HCT116 (cell line): ENCODE measurements around the gene SLC34A3. TPM values are rescaled to one million over a fixed set of nuclear protein-coding genes. Genes with fewer than 3 reads are reported as not detected.

ENCODE experiments used
- ATAC-seq: fragments of 200-7000 bp; cut with Tn5 transposase; 2 replicates; pipeline ENCODE4 v1.9.1; 2020; ENCODE audit warnings: mild to moderate bottlenecking, moderate library complexity
- BruUV-seq: library from RNA; stranded (reverse); fragments of 400-500 nt; replicated peaks from 2 replicates; lab custom pipeline; 2021; lab: Mats Ljungman, UMichigan
- CTCF ChIA-PET: fragments of 300-600 bp; sonication (Branson Sonifier 250); formaldehyde crosslinking; loops from one replicate; lab custom pipeline; 2021; ENCODE audit warnings: antibody characterized with exemption; lab: Charles Lee
- POLR2A ChIA-PET: fragments of 300-600, 350-600 bp; sonication (Branson Sonifier 250); formaldehyde crosslinking; loops from one replicate; lab custom pipeline; 2021; ENCODE audit warnings: antibody characterized with exemption; lab: Charles Lee
- RAD21 ChIA-PET, 2 experiments: fragments of 300-600 bp; sonication (Branson Sonifier 250); formaldehyde crosslinking; loops; one replicate each; lab custom pipeline; 2023; ENCODE audit warnings: low total read pairs in 2 of 2; ENCODE audit not compliant: uncharacterized antibody in 2 of 2, unreplicated experiment in 2 of 2, low non-redundant PET in 1 of 2; lab: Charles Lee
- DNase-seq: peaks from one replicate; pipeline ENCODE4 v3.0.0-alpha.2; 2010; ENCODE audit warnings: low read depth, low spot score
- H2AFZ ChIP-seq: fragments of 200-600 bp; shearing (Covaris generic), sonication (generic); 2 replicates; pipeline ENCODE4 v1.6.1; 2017; ENCODE audit warnings: low read depth, mixed run types, mixed read lengths, antibody characterized with exemption, low read length; ENCODE audit not compliant: poor library complexity, severe bottlenecking
- H3K27ac ChIP-seq: 2 replicates; pipeline ENCODE4 v1.5.1; 2012; ENCODE audit warnings: low read depth, low read length
- H3K27me3 ChIP-seq: fragments of 200-600 bp; sonication (generic); 2 replicates; pipeline ENCODE4 v1.6.1; 2016; ENCODE audit warnings: mixed run types, low read length, mixed read lengths; ENCODE audit not compliant: insufficient read depth
- H3K36me3 ChIP-seq, 2 experiments: fragments of 200-500 bp in 1 of 2; fragments of 200-600 bp in 1 of 2; sonication (Bioruptor generic) in 1 of 2; sonication (generic) in 1 of 2; 2 replicates each; pipeline versions ENCODE4 v1.5.1 to v1.6.1; 2014 to 2016; ENCODE audit warnings: low read length in 2 of 2, inconsistent platforms in 1 of 2, mixed read lengths in 1 of 2, mixed run types in 1 of 2; ENCODE audit not compliant: insufficient read depth in 2 of 2, control insufficient read depth in 1 of 2
- H3K4me1 ChIP-seq, 2 experiments: fragments of 200-600 bp in 1 of 2; sonication (generic) in 1 of 2; 2 replicates each; pipeline versions ENCODE4 v1.5.1 to v1.6.1; 2012 to 2017; ENCODE audit warnings: low read length in 2 of 2, inconsistent platforms in 1 of 2, mild to moderate bottlenecking in 1 of 2, mixed read lengths in 1 of 2, mixed run types in 1 of 2, moderate library complexity in 1 of 2; ENCODE audit not compliant: insufficient read depth in 2 of 2, control insufficient read depth in 1 of 2
- H3K4me2 ChIP-seq: fragments of 200-600 bp; sonication (generic); 2 replicates; pipeline ENCODE4 v1.6.1; 2017; ENCODE audit warnings: mixed run types, low read length, mixed read lengths
- H3K4me3 ChIP-seq, 2 experiments: fragments of 200-600 bp in 1 of 2; sonication (generic) in 1 of 2; replicated peaks in 1 of 2; 2 replicates each; pipeline ENCODE4 v1.5.1; 2011 to 2016; ENCODE audit warnings: low read length in 2 of 2, control low read depth in 1 of 2, low read depth in 1 of 2, mild to moderate bottlenecking in 1 of 2, mixed read lengths in 1 of 2, mixed run types in 1 of 2
- H3K79me2 ChIP-seq: fragments of 200-600 bp; sonication (generic); 2 replicates; pipeline ENCODE4 v1.6.1; 2017; ENCODE audit warnings: mild to moderate bottlenecking, mixed run types, low read length, moderate library complexity, mixed read lengths; ENCODE audit not compliant: insufficient read depth
- H3K9ac ChIP-seq: fragments of 200-600 bp; sonication (generic); 2 replicates; pipeline ENCODE4 v1.6.1; 2016; ENCODE audit warnings: low read length, mixed read lengths
- H3K9me2 ChIP-seq: fragments of 200-600 bp; sonication (generic), shearing (Covaris generic); 2 replicates; pipeline ENCODE4 v1.6.1; 2017; ENCODE audit warnings: mixed run types, mild to moderate bottlenecking, moderate library complexity; ENCODE audit not compliant: insufficient read depth
- H3K9me3 ChIP-seq, 2 experiments: fragments of 200-500 bp in 1 of 2; fragments of 200-600 bp in 1 of 2; sonication (Bioruptor generic) in 1 of 2; sonication (generic) in 1 of 2; 2 replicates each; pipeline ENCODE4 v1.6.1; 2014 to 2017; ENCODE audit warnings: low read length in 2 of 2, mixed read lengths in 2 of 2, inconsistent platforms in 1 of 2, low read depth in 1 of 2, mild to moderate bottlenecking in 1 of 2, mixed run types in 1 of 2, moderate library complexity in 1 of 2; ENCODE audit not compliant: control insufficient read depth in 1 of 2, insufficient read depth in 1 of 2
- H4K20me1 ChIP-seq: fragments of 200-600 bp; sonication (generic), shearing (Covaris generic); 2 replicates; pipeline ENCODE4 v1.6.1; 2017; ENCODE audit warnings: mixed run types, mild to moderate bottlenecking, moderate library complexity; ENCODE audit not compliant: insufficient read depth
- EGR1 ChIP-seq: IDR thresholded peaks from 2 replicates; pipeline ENCODE4 v1.6.1; 2012; ENCODE audit warnings: low read depth
- SIN3A ChIP-seq: IDR thresholded peaks from 2 replicates; pipeline ENCODE4 v1.6.1; 2012; ENCODE audit warnings: low read depth
- intact Hi-C: fragments of 100-400 bp; cut with micrococcal nuclease; formaldehyde crosslinking; loops from 2 replicates; pipeline ENCODE4 v1.10.0; 2022
- total RNA-seq: library from RNA; stranded (reverse); gene quantifications from one replicate; pipeline ENCODE4 v1.2.1, GENCODE V29; 2021; ENCODE audit not compliant: unreplicated experiment
- TF ChIP-seq, protein P1 (sequence below): IDR thresholded peaks from 2 replicates; pipeline ENCODE4 v1.6.1; 2012; ENCODE audit warnings: low read depth

Gene SLC34A3
- total RNA-seq, 1 experiment from 2014 or later = 0.15 TPM

DNA sequence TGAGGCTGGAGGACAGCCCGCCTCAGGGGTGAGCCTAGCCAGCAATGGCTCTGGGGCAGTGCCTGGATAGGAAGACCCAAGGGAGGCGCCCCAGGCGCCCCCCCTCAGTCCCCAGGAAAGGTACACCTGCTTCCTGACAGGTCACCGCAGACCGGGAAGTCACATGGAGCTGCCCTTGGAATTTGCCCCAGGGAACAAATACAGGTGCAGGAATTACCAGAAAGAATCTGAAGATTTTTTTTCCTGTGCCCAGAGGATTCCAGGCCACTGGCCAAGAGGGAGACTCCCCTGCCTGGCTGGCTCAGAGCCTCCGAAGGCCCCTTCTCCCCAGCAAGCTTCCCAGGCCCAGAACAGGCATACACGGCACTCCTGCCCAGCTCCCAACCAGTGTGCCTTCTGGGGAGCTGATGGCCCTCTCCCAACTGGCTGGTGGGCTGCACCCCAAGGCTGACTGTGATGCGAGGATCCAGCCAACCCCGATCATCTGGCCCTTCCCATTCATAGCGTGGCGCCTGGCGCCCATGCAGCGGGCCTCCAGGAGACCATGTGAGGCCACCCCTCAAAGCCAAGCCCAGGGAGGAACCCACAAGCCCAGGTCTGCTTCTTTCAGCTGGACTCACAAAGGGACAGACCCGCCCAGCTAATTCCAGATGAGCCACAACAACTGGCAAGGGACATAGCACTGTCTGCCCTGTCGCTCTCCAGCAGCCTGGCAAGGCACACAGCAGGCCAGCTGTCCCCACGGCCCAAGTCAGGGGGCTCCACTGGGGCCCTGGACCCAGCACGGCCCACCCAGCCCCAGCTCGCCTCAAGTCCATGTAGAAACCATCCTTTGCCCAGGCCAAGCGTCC, 32.4 kb upstream of the SLC34A3 start:
- ChIA-PET POLR2A (interaction anchor here (2.6 kb wide), 1 partner anchor 9 kb away, joined by 20 read pairs; the partner anchor contains the start of genes ANAPC2 and SSNA1), CTCF (interaction anchor here (0.5 kb wide), 1 partner anchor 23 kb away, joined by 6 read pairs; no protein-coding TSS in a partner anchor), RAD21 (no interaction called here)
- no peak overlapping the region for H3K4me3 ChIP-seq
- no peaks in the 10 kb centered on the region for H3K36me3 ChIP-seq
- H2AFZ ChIP-seq = no peak overlapping the region
- peak overlapping the region; percentile 63 for H3K4me2 ChIP-seq
- ATAC-seq (no peak), DNase-seq (no peak)
- peaks cover 34 to 53% of the 10 kb centered on the region in 2 experiments for H3K4me1 ChIP-seq
- H3K9ac ChIP-seq = no peak overlapping the region
- peaks cover 30% of the 10 kb centered on the region; the same call in 1 of the 2 replicates for H3K79me2 ChIP-seq
- H4K20me1 ChIP-seq = no peaks in the 10 kb centered on the region
- no peak for TF ChIP-seq EGR1
- TF ChIP-seq, protein P1, sequence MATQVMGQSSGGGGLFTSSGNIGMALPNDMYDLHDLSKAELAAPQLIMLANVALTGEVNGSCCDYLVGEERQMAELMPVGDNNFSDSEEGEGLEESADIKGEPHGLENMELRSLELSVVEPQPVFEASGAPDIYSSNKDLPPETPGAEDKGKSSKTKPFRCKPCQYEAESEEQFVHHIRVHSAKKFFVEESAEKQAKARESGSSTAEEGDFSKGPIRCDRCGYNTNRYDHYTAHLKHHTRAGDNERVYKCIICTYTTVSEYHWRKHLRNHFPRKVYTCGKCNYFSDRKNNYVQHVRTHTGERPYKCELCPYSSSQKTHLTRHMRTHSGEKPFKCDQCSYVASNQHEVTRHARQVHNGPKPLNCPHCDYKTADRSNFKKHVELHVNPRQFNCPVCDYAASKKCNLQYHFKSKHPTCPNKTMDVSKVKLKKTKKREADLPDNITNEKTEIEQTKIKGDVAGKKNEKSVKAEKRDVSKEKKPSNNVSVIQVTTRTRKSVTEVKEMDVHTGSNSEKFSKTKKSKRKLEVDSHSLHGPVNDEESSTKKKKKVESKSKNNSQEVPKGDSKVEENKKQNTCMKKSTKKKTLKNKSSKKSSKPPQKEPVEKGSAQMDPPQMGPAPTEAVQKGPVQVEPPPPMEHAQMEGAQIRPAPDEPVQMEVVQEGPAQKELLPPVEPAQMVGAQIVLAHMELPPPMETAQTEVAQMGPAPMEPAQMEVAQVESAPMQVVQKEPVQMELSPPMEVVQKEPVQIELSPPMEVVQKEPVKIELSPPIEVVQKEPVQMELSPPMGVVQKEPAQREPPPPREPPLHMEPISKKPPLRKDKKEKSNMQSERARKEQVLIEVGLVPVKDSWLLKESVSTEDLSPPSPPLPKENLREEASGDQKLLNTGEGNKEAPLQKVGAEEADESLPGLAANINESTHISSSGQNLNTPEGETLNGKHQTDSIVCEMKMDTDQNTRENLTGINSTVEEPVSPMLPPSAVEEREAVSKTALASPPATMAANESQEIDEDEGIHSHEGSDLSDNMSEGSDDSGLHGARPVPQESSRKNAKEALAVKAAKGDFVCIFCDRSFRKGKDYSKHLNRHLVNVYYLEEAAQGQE = no peak
- no peak for TF ChIP-seq SIN3A
- H3K9me3 ChIP-seq = no peaks in the 10 kb centered on the region
- no peaks in the 10 kb centered on the region for H3K27me3 ChIP-seq
- H3K27ac ChIP-seq = 0 out of 2 replicates have a peak overlapping the region, but pooled peaks have one; percentile 22
- intact Hi-C loops = no loop called here
- BruUV-seq = no TSS peak
- H3K9me2 ChIP-seq = no peaks in the 10 kb centered on the region
